KMS-11 (cell line): Measurements from ENCODE around the gene MYBPC3.

Experiments
- H2AFZ ChIP-seq: fragments of 200-600 bp; sonication (generic); 2 replicates; pipeline ENCODE4 v1.6.1; 2016; ENCODE audit warnings: antibody characterized with exemption, mixed run types, low read depth
- H3K27ac ChIP-seq: fragments of 200-600 bp; sonication (generic); 2 replicates; pipeline ENCODE4 v1.6.1; 2016; ENCODE audit warnings: mild to moderate bottlenecking, mixed run types
- H3K27me3 ChIP-seq: fragments of 200-600 bp; sonication (generic); 2 replicates; pipeline ENCODE4 v1.6.1; 2017; ENCODE audit warnings: mild to moderate bottlenecking, low read depth, mixed run types, moderate library complexity; ENCODE audit not compliant: insufficient read depth
- H3K36me3 ChIP-seq: fragments of 200-600 bp; sonication (generic); 2 replicates; pipeline ENCODE4 v1.6.1; 2017; ENCODE audit warnings: mild to moderate bottlenecking, mixed run types; ENCODE audit not compliant: insufficient read depth
- H3K4me1 ChIP-seq: fragments of 200-600 bp; sonication (generic); 2 replicates; pipeline ENCODE4 v1.6.1; 2016; ENCODE audit warnings: mild to moderate bottlenecking, low read depth, mixed run types; ENCODE audit not compliant: poor library complexity, severe bottlenecking
- H3K4me2 ChIP-seq: fragments of 200-600 bp; sonication (generic); 2 replicates; pipeline ENCODE4 v1.7.0; 2016; ENCODE audit warnings: mild to moderate bottlenecking, mixed run types
- H3K4me3 ChIP-seq: fragments of 200-600 bp; sonication (generic); IDR thresholded peaks from 2 replicates; pipeline ENCODE4 v1.6.1; 2017; ENCODE audit warnings: low read depth, low read length, mixed read lengths; ENCODE audit not compliant: insufficient read depth
- H3K79me2 ChIP-seq: fragments of 200-600 bp; sonication (generic); 2 replicates; pipeline ENCODE4 v1.6.1; 2016; ENCODE audit warnings: low read depth, mixed run types; ENCODE audit not compliant: insufficient read depth
- H3K9ac ChIP-seq: fragments of 200-600 bp; sonication (generic); 2 replicates; pipeline ENCODE4 v1.6.1; 2016; ENCODE audit warnings: mild to moderate bottlenecking, mixed run types
- H4K20me1 ChIP-seq: fragments of 200-600 bp; sonication (generic); 2 replicates; pipeline ENCODE4 v1.6.1; 2016; ENCODE audit warnings: mild to moderate bottlenecking, mixed run types; ENCODE audit not compliant: insufficient read depth
- TF ChIP-seq, protein P1 (sequence below): fragments of 200-600 bp; sonication (generic); conservative IDR thresholded peaks from 2 replicates; pipeline ENCODE4 v1.6.1; 2017; ENCODE audit warnings: low read depth, mild to moderate bottlenecking, antibody characterized with exemption, low read length, moderate library complexity, mixed read lengths

MYBPC3 gene

DNA sequence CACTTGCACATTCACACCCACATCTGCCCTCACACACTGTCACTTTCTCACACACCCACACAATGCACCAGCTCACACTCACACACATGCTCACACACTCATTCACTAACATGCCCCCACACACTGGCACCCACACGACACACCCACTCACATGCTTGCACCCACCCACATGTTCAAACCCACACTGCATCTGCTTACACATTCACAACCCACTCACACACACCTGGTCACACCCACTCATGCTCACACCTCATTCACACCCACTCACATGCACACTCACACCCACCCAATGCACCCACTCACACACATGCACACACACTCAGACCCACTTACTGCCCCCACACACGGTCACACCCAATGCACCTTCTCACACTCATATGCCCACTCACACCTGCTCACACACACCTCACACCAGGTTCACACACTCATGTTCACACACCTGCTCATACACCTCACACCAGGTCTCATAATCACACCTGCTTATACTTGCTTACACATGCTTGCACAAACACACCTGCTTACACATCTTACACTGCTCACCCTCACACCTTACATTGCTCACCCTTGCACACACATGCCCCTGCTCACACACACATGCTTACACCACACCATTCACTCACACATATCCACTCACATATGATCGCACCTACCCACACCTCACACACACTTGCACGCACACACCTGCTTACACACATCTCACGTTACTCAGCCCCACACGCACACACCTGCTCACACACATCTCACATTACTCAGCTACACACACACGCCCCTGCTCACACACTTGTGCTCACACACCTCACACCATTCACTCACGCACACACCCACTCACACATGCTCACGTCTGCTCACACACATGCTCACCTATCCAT lies 3.9 kb upstream of the MYBPC3 start:
- H3K27ac ChIP-seq: no peak overlapping the region
- TF ChIP-seq, protein P1, sequence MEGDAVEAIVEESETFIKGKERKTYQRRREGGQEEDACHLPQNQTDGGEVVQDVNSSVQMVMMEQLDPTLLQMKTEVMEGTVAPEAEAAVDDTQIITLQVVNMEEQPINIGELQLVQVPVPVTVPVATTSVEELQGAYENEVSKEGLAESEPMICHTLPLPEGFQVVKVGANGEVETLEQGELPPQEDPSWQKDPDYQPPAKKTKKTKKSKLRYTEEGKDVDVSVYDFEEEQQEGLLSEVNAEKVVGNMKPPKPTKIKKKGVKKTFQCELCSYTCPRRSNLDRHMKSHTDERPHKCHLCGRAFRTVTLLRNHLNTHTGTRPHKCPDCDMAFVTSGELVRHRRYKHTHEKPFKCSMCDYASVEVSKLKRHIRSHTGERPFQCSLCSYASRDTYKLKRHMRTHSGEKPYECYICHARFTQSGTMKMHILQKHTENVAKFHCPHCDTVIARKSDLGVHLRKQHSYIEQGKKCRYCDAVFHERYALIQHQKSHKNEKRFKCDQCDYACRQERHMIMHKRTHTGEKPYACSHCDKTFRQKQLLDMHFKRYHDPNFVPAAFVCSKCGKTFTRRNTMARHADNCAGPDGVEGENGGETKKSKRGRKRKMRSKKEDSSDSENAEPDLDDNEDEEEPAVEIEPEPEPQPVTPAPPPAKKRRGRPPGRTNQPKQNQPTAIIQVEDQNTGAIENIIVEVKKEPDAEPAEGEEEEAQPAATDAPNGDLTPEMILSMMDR: no peak
- H3K79me2 ChIP-seq: no peaks in the 10 kb centered on the region
- H3K4me2 ChIP-seq: no peak overlapping the region
- H3K36me3 ChIP-seq: no peaks in the 10 kb centered on the region
- no peaks in the 10 kb centered on the region for H3K4me1 ChIP-seq
- H2AFZ ChIP-seq: no peak overlapping the region
- no peak overlapping the region for H3K9ac ChIP-seq
- H3K4me3 ChIP-seq: no peak overlapping the region
- H3K27me3 ChIP-seq: no peaks in the 10 kb centered on the region
- no peaks in the 10 kb centered on the region for H4K20me1 ChIP-seq

DNA sequence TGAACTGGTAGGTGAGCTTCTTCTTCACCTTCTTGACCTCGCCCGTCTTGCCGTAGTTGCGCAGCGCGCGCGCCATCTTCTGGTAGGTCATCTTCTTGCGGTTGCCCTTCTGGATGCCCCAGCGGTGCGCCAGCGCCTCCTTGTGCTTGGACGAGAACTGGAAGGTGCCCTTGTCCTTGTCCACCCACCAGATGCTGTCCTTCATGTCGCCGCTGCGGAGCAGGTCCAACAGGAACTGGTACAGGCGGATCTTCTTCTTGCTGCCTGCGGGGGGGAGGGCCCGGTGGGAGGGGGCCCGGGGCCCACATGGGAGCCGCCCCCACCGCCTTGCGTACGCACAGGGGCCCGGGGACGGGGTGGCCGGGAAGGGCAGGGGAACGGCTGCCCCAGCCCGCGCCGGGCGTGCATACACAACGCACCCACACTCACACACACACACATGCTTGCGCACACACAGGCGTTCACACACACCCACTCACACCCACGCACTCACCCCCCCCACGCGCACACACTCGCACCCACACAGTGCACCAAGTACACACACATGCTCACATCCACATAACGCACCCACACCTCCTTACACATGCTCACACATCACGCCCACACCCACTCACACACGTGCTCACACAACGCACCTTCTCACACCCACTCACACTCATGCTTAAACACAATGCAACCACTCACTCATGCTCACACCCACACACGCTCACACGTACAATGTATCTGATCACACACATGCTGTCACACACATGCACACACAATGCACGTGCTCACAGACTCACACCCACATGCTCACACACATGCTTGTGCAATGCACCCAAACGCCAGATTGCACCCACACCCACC lies 3.0 kb upstream of the MYBPC3 start:
- Histone ChIP-seq H3K4me3 (no peak overlapping the region), H3K36me3 (no peaks in the 10 kb centered on the region), H3K27ac (no peak overlapping the region), H3K4me2 (no peak overlapping the region), H3K9ac (no peak overlapping the region), H4K20me1 (no peaks in the 10 kb centered on the region), H3K79me2 (no peaks in the 10 kb centered on the region), H3K4me1 (no peaks in the 10 kb centered on the region), H2AFZ (no peak overlapping the region), H3K27me3 (no peaks in the 10 kb centered on the region)
- TF ChIP-seq, protein P1: no peak

DNA sequence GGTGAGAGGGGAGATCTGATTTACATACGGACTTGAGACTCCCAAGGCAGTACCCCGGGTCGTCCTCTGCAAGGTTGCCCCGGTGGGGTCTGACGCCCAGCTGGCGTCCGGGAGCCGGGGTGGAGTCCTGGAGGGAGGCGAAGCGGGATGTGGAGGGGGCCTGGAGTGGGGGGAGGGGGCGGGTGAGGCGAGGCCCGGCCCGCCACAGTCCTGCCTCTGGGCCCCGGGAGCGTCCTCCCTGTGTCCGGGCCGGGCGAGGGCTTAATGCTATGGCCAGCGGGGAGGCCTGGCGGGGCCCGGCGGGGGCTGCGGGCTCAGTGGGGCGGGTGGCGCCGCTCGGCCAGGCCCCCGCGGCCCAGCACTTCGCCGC lies 2.4 kb upstream of the MYBPC3 start:
- H3K4me1 ChIP-seq: no peaks in the 10 kb centered on the region
- no peak overlapping the region for H3K9ac ChIP-seq
- H3K79me2 ChIP-seq: no peaks in the 10 kb centered on the region
- no peak overlapping the region for H3K27ac ChIP-seq
- H4K20me1 ChIP-seq: no peaks in the 10 kb centered on the region
- no peak overlapping the region for H2AFZ ChIP-seq
- TF ChIP-seq, protein P1: no peak
- H3K36me3 ChIP-seq: no peaks in the 10 kb centered on the region
- no peak overlapping the region for H3K4me2 ChIP-seq
- no peak overlapping the region for H3K4me3 ChIP-seq
- H3K27me3 ChIP-seq: no peaks in the 10 kb centered on the region

DNA sequence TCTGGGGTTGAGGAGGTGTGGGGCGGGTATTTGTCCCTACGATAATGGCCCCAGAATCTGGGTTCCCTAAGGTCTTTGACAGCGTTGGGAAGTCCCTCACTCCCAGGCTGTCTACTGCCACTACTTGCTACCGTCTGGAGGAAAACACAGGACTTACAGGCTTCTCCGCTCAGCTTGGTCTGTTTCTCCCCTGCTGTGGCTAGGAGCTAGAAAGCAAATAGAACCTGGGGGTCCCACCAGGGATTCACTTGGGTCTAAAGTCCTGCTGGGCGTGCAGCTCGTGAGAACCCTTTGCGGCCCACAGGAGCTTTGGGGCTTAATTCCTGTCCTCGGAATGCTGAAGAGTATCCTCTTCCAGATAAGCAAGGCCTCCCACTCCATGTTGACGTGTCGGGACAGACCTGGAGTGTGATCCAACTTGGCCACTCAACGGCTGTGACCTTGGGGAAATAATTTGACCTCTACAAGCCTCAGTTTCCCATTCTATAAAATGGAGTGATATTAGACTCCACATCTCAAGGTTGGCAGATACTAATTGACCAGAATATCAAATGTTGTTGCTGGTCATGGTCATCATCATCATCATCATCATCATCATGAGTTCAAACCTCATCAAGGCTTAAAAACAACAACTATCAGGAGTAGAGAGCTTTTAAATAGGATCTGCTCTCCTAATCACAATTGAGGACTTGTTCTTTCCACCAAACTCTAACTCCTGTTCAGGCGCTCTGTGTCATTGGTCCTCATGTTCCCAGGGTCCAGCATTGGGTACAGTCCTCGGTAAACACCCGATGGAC lies 1.7 kb upstream of the MYBPC3 start:
- no peak overlapping the region for H3K4me3 ChIP-seq
- H4K20me1 ChIP-seq: no peaks in the 10 kb centered on the region
- H3K36me3 ChIP-seq: no peaks in the 10 kb centered on the region
- H3K4me2 ChIP-seq: no peak overlapping the region
- H3K27ac ChIP-seq: no peak overlapping the region
- H2AFZ ChIP-seq: no peak overlapping the region
- no peaks in the 10 kb centered on the region for H3K4me1 ChIP-seq
- no peaks in the 10 kb centered on the region for H3K79me2 ChIP-seq
- TF ChIP-seq, protein P1: no peak
- no peak overlapping the region for H3K9ac ChIP-seq
- H3K27me3 ChIP-seq: no peaks in the 10 kb centered on the region
